Measurements from ENCODE around the gene LAMA2. TPM values are rescaled to one million over a fixed set of nuclear protein-coding genes. Genes with fewer than 3 reads are reported as not detected.

LAMA2 gene
- total RNA-seq, 1 experiment from 2014 or later: 4.2 TPM

GRCh38 chr6:129114636-129115391 is 231.9 kb downstream of the LAMA2 start:
- Mint-ChIP-seq H3K27ac (no peak overlapping the region), H3K4me1 (no peaks in the 10 kb centered on the region), H3K27me3 (ENCODE audit: low read depth) (no peaks in the 10 kb centered on the region), H3K9me3 (no peaks in the 10 kb centered on the region), H3K36me3 (ENCODE audit: insufficient read depth in 1 of 3, low read depth in 3 of 3) (no peaks in the 10 kb centered on the region), H3K4me3 (no peak overlapping the region)
- no peak overlapping the region for H3K23ac ChIP-seq (ENCODE audit: insufficient read length, low read depth, low read length)
- H3K56ac ChIP-seq (ENCODE audit: insufficient read length, low read depth, low read length): no peak overlapping the region
- H3K4me2 ChIP-seq (ENCODE audit: insufficient read depth, insufficient read length, low read length): no peak overlapping the region
- WGBS (ENCODE audit: extremely low coverage, insufficient read length, low lambda C conversion rate): no CpG with 5 or more reads among the region's 5 CpGs
- H3K27ac ChIP-seq (ENCODE audit: insufficient read length, low read depth, low read length): no peak overlapping the region
- no peak overlapping the region for H4K5ac ChIP-seq (ENCODE audit: insufficient read length, low read depth, low read length)
- H2BK12ac ChIP-seq (ENCODE audit: insufficient read length, low read depth, low read length): no peak overlapping the region
- no peaks in the 10 kb centered on the region for H4K20me1 ChIP-seq (ENCODE audit: control insufficient read depth, insufficient read depth, insufficient read length)
- H2BK5ac ChIP-seq (ENCODE audit: insufficient read length, low read length): no peak overlapping the region
- no peak overlapping the region for H2BK15ac ChIP-seq (ENCODE audit: low read depth, low read length)
- no peak overlapping the region for H3K4ac ChIP-seq (ENCODE audit: low read depth, low read length)
- H3K23me2 ChIP-seq (ENCODE audit: insufficient read length, low read depth, low read length, poor library complexity, severe bottlenecking): no peaks in the 10 kb centered on the region
- no peaks in the 10 kb centered on the region for H3K4me1 ChIP-seq (ENCODE audit: insufficient read depth, low read length)
- TF ChIP-seq CTCF (conservative IDR thresholded peaks at IDR 0.05): no peak
- no peak overlapping the region for H3K14ac ChIP-seq (ENCODE audit: insufficient read depth, low read length)
- no peaks in the 10 kb centered on the region for H3K9me3 ChIP-seq (ENCODE audit: control insufficient read depth, low read depth, low read length)
- H2BK20ac ChIP-seq (ENCODE audit: low read depth, low read length, poor library complexity, severe bottlenecking): no peak overlapping the region
- H3T11ph ChIP-seq (ENCODE audit: low read length): no peak overlapping the region
- H2BK120ac ChIP-seq (ENCODE audit: low read depth, low read length, poor library complexity, severe bottlenecking): no peak overlapping the region
- no peak overlapping the region for H3K18ac ChIP-seq (ENCODE audit: insufficient read length, low read depth, low read length)
- H3K79me1 ChIP-seq (ENCODE audit: insufficient read depth, low read depth, low read length, poor library complexity, severe bottlenecking): no peaks in the 10 kb centered on the region
- no peak overlapping the region for H2AK5ac ChIP-seq (ENCODE audit: insufficient read length, low read length)
- no peaks in the 10 kb centered on the region for H3K79me2 ChIP-seq (ENCODE audit: insufficient read depth, low read length)
- H2AFZ ChIP-seq (ENCODE audit: low read length): no peak overlapping the region
- no peak for DNase-seq
- H3K9ac ChIP-seq (ENCODE audit: extremely low read depth, insufficient read length, low read length): no peak overlapping the region
- H4K91ac ChIP-seq (ENCODE audit: insufficient read length, low read depth, low read length): no peak overlapping the region
- H4K8ac ChIP-seq (replicated peaks; ENCODE audit: insufficient read length, low read depth, low read length): no peak overlapping the region
- H3K27me3 ChIP-seq (ENCODE audit: insufficient read depth, low read length): no peaks in the 10 kb centered on the region
